Spleen (tissue), 7 donors: ENCODE data around the gene PARP9.
"Not testable (repeated sequence)": the region's sequence is repeated elsewhere in the genome, so short reads cannot be mapped to it uniquely, and the experiment has no call there.

ENCODE experiments used
- CTCF ChIP-seq, 11 experiments: fragments of 200-600 bp in 7 of 11; fragments of 450-650 bp in 4 of 11; sonication (generic) in 4 of 11; IDR thresholded peaks in 8 of 11; conservative IDR thresholded peaks in 3 of 11; 1 replicate in 7 of 11; 2 replicates in 4 of 11; pipeline versions ENCODE4 v1.4.0 to v1.8.0; 2016 to 2021; ENCODE audit warnings: antibody characterized with exemption in 11 of 11, inconsistent platforms in 4 of 11, mild to moderate bottlenecking in 1 of 11
- POLR2A ChIP-seq, 3 donors: fragments of 450-650 bp; IDR thresholded peaks; one replicate each; pipeline ENCODE4 v1.5.1; 2017; ENCODE audit warnings: antibody characterized with exemption in 3 of 3, mild to moderate bottlenecking in 1 of 3
- POLR2AphosphoS5 ChIP-seq, 3 donors: sonication (generic); formaldehyde crosslinking; IDR thresholded peaks; one replicate each; pipeline ENCODE4 v1.5.1; 2017; ENCODE audit warnings: antibody characterized with exemption in 3 of 3
- donor health status: DM: no; HTN: no; CAD: no; lungs with moderate emphysema.
- donor health status: DM: no; HTN: no; CAD: no.
- donor health status: DM: no; HTN: no; CAD: no.

GRCh38 chr3:122568131-122568530 lies 4.0 kb upstream of the PARP9 start:
- not testable (repeated sequence) for TF ChIP-seq POLR2A (IDR thresholded peaks at IDR 0.05); CTCF (IDR thresholded peaks at IDR 0.05 in 8 of 11, conservative IDR thresholded peaks at IDR 0.05 in 3 of 11); POLR2AphosphoS5 (IDR thresholded peaks at IDR 0.05)
